HG03378 (cell line): ENCODE results near the gene MCM7.

Source experiments
- ATAC-seq: cut with Tn5 transposase; IDR thresholded peaks from one replicate; pipeline ENCODE4 v1.9.1; 2021; ENCODE audit warnings: mild to moderate bottlenecking, moderate library complexity; ENCODE audit not compliant: unreplicated experiment

Gene MCM7

DNA sequence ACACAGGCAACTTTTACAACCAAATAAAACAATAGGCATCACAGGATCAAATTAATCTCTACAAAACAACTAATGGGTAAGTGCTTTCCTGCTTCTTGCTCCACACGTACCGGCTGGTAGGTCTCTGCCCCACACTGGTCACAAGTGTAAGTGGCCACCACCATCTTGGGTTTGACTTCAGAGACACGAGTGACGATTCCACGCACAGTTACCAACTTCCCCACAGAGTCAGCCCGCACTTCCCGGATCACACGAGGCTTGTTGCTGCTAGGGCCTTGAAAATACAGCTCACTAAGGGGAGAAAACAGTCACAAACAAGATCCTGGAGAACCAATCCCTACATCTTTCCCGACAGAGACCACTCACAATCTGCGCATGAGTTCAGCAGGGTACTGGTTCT, 2.3 kb downstream of the MCM7 start:
- ATAC-seq: no peak

- no peak for ATAC-seq
These were observed 5.5 kb downstream of the MCM7 start for GRCh38 chr7:100095704-100096103.

GRCh38 chr7:100095289-100095688, 5.9 kb downstream of the MCM7 start:
- no peak for ATAC-seq

DNA sequence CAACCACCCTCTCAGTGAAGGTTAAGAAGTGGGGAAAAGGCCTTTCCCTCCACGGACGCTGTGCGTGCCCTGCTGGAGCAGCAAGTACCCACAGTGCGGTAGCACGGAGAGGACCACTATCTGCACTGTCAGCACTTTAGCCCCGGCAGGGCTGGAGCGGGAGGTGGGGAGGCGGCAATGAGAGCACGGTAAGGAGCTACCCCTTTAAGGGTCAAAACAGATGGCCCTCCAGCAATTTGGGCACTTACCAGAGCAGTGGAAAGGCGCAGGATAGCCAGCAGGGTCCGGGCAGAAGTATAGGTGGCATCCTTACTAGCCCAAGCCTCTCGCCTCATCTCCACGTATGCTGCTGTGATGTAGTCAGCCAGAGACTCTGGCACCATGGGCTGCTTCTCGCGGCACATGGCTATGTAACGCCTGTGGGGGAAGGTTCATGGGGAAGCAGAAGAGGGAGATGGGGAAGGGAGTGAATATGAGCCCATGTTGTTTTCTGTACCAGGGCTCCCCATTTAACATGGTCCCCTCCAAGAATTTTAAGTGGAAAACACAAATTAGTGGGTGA, 7.2 kb downstream of the MCM7 start:
- no peak for ATAC-seq

DNA sequence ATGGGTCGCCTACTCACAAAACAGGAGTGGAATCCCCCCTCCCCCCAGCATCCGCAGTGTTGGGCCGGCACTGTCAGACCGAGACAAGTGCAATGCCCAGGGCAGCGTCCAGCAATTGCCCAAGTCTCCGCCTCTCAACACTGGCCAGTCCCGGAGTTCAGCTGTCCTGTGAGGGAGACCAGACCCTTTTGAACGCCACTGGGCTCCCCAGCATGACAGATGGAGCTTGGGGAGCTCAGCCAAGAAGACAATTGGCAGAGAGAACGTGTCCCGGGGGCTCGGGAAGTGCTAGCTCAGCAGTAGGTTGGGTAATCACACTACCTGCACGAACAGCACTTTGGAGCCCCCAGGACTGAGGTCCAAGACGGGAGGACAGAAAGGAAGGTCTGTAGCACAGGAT, 7.7 kb downstream of the MCM7 start:
- no peak for ATAC-seq

GRCh38 chr7:100093054-100093453, 8.1 kb downstream of the MCM7 start:
- no peak for ATAC-seq

DNA sequence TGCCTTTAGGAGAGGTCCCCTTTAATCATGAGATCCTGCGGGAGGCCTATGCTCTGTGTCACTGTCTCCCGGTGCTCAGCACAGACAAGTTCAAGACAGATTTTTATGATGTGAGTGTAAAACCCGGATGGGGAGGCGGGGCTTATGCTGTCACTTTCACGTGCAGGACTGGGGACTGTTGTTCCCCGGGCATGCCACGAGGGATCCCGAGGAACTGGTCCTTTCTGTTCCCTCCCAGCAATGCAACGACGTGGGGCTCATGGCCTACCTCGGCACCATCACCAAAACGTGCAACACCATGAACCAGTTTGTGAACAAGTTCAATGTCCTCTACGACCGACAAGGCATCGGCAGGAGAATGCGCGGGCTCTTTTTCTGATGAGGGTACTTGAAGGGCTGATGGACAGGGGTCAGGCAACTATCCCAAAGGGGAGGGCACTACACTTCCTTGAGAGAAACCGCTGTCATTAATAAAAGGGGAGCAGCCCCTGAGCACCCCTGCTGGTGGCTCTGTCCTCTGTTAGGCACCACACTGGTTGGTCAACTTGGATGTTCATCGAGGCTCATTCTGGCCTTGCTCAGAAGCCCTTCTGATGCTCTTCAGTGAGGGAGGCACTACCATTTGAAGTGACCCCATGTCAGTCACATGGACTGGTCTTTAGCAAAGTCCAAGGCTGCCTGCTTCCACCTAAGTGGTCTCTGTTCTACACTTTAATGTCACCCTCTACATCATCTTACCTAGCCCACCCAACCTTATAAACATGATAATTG, 9.6 kb downstream of the MCM7 start:
- no peak for ATAC-seq

- ATAC-seq: no peak
These were observed 10.4 kb downstream of the MCM7 start for GRCh38 chr7:100090527-100091410.

DNA sequence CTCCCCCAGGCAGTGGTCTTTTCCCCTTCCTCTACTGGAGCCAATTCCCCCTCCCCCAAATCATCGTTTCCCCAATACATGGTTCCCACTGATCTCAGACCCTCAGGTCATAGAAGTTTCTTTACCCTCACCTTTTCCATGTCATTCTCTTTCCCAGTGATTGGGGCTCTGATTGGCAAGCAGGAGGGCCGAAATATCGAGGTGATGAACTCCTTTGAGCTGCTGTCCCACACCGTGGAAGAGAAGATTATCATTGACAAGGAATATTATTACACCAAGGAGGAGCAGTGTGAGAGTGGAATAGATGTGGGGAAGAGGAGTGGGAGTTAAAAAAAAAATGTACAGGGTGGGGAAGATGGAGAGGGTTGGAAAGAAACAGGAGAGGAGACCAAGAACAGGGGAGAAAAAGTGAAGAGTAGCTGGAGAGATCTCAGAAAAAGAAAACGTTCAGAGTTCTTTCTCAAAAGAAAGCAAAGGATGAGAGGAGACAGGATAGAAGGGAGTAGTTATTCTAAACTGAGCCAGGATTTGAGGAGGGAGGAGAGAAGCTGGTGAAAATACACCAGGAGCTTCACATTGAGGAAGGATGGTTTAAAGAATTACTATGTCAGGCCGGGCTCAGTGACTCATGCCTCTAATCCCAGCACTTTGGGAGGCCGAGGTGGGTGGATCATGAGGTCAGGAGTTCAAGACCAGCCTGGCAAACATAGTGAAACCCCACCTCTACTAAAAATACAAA, 11.6 kb downstream of the MCM7 start:
- ATAC-seq: no peak

DNA sequence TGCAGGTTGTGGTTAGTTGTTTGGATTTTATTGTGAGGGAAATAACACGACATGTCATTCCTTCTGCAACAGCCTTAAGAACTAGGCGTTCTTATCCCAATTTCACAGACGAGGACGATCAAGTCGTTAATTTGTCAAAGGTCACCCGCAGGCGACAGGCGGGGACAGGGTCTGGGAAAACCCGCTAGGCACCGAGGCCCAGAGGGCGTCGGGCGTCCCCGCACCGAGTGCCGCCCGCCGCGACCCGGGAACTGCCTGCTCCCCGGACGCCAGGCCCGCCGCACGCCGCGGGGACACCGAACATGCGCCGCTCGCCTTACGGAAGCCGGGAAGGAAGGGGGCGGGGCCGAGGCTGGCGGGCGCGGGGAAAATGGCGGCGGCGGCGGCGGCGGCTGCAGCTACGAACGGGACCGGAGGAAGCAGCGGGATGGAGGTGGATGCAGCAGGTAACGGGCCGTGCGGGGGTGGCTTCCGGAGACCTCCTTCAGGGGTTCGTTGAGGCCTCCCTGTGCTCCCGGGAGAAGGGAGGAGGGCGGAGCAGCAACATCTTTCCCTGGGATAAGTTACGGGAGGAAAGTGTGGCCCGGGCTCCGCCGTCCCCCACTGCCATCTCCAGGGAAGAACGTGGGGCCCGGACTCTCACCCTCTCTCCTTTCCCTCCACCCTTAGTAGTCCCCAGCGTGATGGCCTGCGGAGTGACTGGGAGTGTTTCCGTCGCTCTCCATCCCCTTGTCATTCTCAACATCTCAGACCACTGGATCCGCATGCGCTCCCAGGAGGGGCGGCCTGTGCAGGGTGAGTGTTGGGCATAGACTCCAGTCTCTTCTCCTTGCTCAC, 12.4 kb downstream of the MCM7 start, which contains the start of gene COPS6:
TSS of gene COPS6 (plus strand) at position 349 of the 837 bp plus-strand sequence. CDS start at position 371, 22 bp downstream.
- no peak for ATAC-seq

GRCh38 chr7:100088095-100088620, 13.0 kb downstream of the MCM7 start:
- no peak for ATAC-seq

DNA sequence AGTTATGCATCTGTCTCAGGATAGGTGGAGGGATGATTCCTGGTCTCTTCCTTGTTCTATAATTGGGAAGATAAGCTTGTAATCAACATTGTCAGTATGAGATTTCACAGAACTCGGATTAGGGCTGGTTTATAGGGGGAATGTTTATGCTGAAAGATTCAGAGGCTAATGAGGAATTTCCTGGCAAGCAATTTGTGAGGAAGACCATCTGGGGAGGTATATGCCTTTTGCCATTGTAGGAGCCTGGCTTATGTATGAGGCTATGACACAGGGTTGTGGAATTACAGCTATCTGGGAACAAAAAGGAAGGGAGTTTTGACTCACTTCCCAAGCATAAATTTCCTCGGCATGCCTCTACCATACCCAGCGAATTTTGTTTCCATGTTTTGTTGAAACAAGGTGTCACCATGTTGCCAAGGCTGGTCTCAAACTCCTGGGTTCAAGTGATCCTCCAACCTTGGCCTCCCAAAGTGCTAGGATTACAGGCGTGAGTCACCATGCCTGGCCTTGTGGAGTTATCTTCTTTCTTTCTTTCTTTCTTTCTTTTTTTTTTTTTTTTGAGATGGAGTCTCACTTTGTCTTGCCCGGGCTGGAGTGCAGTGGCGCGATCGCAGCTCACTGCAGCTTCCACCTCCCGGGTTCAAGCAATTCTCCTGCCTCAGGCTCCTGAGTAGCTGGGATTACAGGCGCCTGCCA, 14.0 kb downstream of the MCM7 start:
- no peak for ATAC-seq

GRCh38 chr7:100085515-100085914, 15.7 kb downstream of the MCM7 start:
- ATAC-seq: no peak

DNA sequence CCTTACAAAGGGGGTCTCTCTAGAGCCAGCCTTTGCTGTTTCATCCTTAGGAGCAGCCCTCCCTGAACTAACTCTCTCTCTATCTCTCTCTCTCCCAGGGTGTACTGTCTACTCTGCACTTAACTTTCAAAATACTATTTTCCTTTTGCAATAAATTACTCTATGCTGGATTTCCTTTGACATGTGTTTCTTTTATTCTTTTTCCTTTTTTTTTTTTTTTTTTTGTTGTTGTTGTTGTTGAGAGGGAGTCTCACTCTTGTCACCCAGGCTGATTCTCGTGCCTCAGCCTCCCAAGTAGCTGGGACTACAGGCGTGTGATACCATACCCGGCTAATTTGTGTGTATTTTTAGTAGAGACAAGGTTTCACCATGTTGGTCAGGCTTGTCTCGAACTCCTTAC, 18.2 kb downstream of the MCM7 start:
- no peak for ATAC-seq

GRCh38 chr7:100081535-100082102, 19.6 kb downstream of the MCM7 start, which contains the start of gene ZNF3:
Gene ZNF3 (minus strand): TSS chr7:100081723. CDS start chr7:100077357, 4,366 bp downstream.
- peak; percentile 73 for ATAC-seq

- ATAC-seq: no peak
These were observed 20.2 kb downstream of the MCM7 start for GRCh38 chr7:100080907-100081534.

DNA sequence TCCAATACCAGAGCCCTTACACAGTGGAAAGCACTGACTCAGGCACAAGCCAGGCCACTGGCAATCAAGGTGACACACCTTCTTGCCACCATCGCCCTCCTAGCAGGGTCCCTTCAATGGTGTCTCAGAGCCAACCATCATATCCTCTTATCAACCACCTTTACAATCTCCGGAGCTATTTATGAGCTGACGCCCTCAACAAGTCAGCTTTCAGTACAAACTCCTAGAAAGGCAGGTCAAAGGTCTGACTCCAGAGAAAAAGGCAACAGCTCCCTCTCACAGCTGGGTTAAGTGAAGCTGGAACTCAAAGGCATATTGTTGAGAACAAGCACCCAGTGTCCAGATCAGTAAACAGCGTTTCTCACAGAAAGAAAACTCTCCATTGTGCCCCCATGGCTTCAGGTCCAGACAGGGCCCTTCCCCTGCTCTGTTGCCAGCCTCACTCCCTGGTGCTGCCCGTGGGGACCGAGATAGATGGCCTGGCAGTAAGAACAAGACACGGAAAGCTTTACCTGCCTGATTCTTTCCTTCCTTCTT, 22.1 kb downstream of the MCM7 start:
- ATAC-seq: no peak

- ATAC-seq: no peak
These were observed 24.0 kb downstream of the MCM7 start for GRCh38 chr7:100077205-100077604.
